GM12878 (cell line): ENCODE results near the gene DYSF.

Source experiments
- TF ChIP-seq, protein P1 (sequence below): fragments of 450-650 bp; IDR thresholded peaks from 2 replicates; pipeline ENCODE4 v1.6.1; 2017; ENCODE audit warnings: mild to moderate bottlenecking
- TF ChIP-seq, protein P2 (sequence below), 3 experiments: IDR thresholded peaks in 2 of 3; conservative IDR thresholded peaks in 1 of 3; 2 replicates each; pipeline ENCODE4 v1.5.1; 2011; ENCODE audit warnings: low read depth in 3 of 3, low read length in 3 of 3, mild to moderate bottlenecking in 3 of 3, control low read depth in 2 of 3, moderate library complexity in 2 of 3, inconsistent platforms in 1 of 3, mixed read lengths in 1 of 3; ENCODE audit not compliant: control insufficient read depth in 2 of 3, insufficient read depth in 1 of 3; ENCODE audit errors: extremely low read depth in 1 of 3

DNA sequence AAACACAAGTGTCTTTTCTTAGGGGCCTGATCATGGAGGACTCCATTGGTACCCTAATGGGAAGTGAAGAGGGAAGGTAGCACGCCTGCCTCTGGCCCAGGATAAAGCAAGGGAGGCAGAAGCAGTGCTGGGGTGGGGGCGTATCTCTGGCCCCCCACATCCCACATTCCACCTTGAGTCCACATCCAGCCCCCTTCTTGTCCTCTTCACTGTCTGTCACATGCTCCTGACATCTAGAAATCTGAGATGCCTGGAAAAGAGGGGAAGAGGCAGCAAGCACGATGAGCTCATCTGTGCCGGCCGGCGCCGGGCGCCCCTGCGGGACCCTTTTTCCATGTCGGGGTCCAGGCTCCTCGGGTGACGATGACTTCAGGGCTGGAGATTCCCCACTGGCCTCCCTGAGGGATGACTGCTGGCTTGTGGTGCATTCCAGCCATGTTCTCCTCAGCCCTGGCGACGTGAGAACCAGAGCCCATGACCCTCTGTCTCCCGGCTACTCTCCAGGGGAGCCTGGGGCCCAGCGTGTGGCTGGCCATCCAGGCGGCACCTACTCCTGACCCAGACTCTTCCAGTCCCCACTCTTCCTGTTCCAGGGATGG is 277.5 kb downstream of the DYSF start:
- TF ChIP-seq, protein P1, sequence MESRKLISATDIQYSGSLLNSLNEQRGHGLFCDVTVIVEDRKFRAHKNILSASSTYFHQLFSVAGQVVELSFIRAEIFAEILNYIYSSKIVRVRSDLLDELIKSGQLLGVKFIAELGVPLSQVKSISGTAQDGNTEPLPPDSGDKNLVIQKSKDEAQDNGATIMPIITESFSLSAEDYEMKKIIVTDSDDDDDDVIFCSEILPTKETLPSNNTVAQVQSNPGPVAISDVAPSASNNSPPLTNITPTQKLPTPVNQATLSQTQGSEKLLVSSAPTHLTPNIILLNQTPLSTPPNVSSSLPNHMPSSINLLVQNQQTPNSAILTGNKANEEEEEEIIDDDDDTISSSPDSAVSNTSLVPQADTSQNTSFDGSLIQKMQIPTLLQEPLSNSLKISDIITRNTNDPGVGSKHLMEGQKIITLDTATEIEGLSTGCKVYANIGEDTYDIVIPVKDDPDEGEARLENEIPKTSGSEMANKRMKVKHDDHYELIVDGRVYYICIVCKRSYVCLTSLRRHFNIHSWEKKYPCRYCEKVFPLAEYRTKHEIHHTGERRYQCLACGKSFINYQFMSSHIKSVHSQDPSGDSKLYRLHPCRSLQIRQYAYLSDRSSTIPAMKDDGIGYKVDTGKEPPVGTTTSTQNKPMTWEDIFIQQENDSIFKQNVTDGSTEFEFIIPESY, result no peak
- TF ChIP-seq, protein P2, sequence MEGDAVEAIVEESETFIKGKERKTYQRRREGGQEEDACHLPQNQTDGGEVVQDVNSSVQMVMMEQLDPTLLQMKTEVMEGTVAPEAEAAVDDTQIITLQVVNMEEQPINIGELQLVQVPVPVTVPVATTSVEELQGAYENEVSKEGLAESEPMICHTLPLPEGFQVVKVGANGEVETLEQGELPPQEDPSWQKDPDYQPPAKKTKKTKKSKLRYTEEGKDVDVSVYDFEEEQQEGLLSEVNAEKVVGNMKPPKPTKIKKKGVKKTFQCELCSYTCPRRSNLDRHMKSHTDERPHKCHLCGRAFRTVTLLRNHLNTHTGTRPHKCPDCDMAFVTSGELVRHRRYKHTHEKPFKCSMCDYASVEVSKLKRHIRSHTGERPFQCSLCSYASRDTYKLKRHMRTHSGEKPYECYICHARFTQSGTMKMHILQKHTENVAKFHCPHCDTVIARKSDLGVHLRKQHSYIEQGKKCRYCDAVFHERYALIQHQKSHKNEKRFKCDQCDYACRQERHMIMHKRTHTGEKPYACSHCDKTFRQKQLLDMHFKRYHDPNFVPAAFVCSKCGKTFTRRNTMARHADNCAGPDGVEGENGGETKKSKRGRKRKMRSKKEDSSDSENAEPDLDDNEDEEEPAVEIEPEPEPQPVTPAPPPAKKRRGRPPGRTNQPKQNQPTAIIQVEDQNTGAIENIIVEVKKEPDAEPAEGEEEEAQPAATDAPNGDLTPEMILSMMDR (IDR thresholded peaks at IDR 0.05 in 2 of 3, conservative IDR thresholded peaks at IDR 0.05 in 1 of 3; ENCODE audit: control insufficient read depth in 2 of 3, extremely low read depth in 1 of 3, insufficient read depth in 1 of 3, low read depth in 3 of 3, low read length in 3 of 3), result no peak
